Measurements from ENCODE around the gene POLR3GL. TPM values are rescaled to one million over a fixed set of nuclear protein-coding genes. Genes with fewer than 3 reads are reported as not detected.

POLR3GL gene
- total RNA-seq, 1 donor from 2014 or later, result 12.0 TPM

DNA sequence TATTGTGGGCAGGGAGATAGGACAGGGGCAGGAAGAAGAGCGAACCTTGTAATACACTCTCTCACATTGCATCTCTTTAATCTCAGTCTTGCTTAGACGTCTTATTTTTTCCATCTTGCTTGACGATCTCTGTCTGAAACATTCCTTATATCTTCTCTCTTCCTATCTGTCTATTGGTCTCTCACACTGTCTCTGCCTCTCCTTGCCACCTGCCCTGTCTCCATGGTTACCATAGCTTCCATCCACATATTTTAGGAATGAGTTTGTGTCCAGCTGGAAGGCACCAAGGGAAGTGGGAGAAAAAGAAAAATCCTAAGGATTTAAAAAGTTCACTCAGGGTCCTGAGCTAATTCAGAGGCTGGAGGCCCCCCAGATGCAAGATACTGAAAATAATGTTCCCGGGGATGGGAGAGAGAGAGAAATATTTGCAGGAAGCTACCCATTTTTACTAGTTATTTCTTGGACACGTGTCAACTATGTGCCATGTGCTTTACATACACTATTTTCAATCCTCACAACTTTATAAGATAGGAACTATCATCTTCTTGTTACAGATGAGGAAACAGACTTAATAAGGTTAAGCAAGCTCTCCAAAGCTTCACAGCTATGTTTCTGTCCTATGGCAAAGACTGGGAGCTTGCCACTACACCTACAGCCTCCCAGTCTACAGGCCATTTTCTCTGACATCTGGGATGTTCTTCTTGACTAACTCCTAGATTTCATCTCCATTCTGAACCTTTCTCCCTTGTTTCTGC is 1.0 kb upstream of the POLR3GL start:
- no peak overlapping the region for H3K27ac ChIP-seq
- peaks cover 6% of the 10 kb centered on the region for H3K9me3 ChIP-seq (ENCODE audit: low read depth)
- H3K9me3 Mint-ChIP-seq, result peaks cover 10% of the 10 kb centered on the region
- peaks cover 2% of the 10 kb centered on the region for H3K36me3 Mint-ChIP-seq
- H3F3A ChIP-seq (ENCODE audit: low read depth), result peaks cover 17% of the 10 kb centered on the region
- H3K27me3 ChIP-seq, result peaks cover 66% of the 10 kb centered on the region
- H3K4me3 Mint-ChIP-seq, result peak overlapping the region; percentile 93
- no peak for TF ChIP-seq EZH2phosphoT487 (IDR thresholded peaks at IDR 0.05)
- no peak for TF ChIP-seq EZH2 (IDR thresholded peaks at IDR 0.05)
- TF ChIP-seq, protein P1, sequence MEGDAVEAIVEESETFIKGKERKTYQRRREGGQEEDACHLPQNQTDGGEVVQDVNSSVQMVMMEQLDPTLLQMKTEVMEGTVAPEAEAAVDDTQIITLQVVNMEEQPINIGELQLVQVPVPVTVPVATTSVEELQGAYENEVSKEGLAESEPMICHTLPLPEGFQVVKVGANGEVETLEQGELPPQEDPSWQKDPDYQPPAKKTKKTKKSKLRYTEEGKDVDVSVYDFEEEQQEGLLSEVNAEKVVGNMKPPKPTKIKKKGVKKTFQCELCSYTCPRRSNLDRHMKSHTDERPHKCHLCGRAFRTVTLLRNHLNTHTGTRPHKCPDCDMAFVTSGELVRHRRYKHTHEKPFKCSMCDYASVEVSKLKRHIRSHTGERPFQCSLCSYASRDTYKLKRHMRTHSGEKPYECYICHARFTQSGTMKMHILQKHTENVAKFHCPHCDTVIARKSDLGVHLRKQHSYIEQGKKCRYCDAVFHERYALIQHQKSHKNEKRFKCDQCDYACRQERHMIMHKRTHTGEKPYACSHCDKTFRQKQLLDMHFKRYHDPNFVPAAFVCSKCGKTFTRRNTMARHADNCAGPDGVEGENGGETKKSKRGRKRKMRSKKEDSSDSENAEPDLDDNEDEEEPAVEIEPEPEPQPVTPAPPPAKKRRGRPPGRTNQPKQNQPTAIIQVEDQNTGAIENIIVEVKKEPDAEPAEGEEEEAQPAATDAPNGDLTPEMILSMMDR (IDR thresholded peaks at IDR 0.05), result no peak
- no peak overlapping the region for H3K9ac ChIP-seq
- peak overlapping the region; percentile 84 for H3K4me2 ChIP-seq
- DNase-seq (ENCODE audit: low spot score), result no peak
- H3K36me3 ChIP-seq, result no peaks in the 10 kb centered on the region
- no peak overlapping the region for H2AFZ ChIP-seq (replicated peaks)
- no peaks in the 10 kb centered on the region for H4K20me1 ChIP-seq (ENCODE audit: low read depth)
- peak overlapping the region; percentile 67 for H3K4me3 ChIP-seq
- peaks cover 19% of the 10 kb centered on the region for H3K27me3 Mint-ChIP-seq (ENCODE audit: insufficient read depth, low read depth)
- peaks cover 27% of the 10 kb centered on the region for H3K4me1 ChIP-seq
- H3K4me1 Mint-ChIP-seq, result peaks cover 54% of the 10 kb centered on the region
- H3K79me2 ChIP-seq (ENCODE audit: low read depth), result no peaks in the 10 kb centered on the region
- H3K27ac Mint-ChIP-seq, result peak overlapping the region; percentile 91

DNA sequence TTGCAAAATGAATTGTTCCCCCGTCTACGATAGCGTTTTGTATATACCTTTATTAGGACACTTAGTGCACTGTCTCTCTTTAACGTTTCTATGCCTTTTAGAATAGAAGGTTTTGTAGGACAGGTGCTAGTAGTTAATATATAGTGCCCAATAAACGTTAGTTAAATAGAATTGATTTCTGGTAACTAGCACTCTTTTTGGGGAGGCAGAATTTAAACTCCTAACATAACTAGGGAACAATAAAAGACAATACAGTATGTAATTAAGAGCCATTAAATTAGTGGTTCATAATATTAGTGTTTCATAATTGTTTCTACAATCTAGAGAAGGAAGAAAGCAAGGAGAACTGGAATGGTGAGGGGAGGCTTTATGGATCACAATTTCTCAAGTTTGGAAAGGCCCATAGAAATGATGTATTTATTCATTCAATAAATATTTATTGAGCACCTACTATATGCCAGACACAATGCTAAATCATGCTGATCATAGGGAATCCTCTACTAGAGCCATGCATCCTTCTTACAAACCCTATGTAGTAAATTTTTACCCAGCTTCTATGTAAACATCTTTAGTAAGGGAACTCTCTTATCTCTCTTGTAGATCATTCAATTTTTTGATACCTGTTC is 742 bp downstream of the POLR3GL start:
- peaks cover 27% of the 10 kb centered on the region for H3K4me1 ChIP-seq
- Mint-ChIP-seq H3K36me3 (peaks cover 2% of the 10 kb centered on the region), H3K27ac (peak overlapping the region; percentile 36), H3K4me3 (peak overlapping the region; percentile 93), H3K27me3 (ENCODE audit: insufficient read depth, low read depth) (peaks cover 11% of the 10 kb centered on the region), H3K9me3 (peaks cover 10% of the 10 kb centered on the region), H3K4me1 (peaks cover 40% of the 10 kb centered on the region)
- H3K36me3 ChIP-seq, result no peaks in the 10 kb centered on the region
- H3F3A ChIP-seq (ENCODE audit: low read depth), result peaks cover 12% of the 10 kb centered on the region
- no peaks in the 10 kb centered on the region for H4K20me1 ChIP-seq (ENCODE audit: low read depth)
- H3K4me2 ChIP-seq, result peak overlapping the region; percentile 84
- peak overlapping the region; percentile 93 for H2AFZ ChIP-seq (replicated peaks)
- H3K9ac ChIP-seq, result no peak overlapping the region
- no peak overlapping the region for H3K27ac ChIP-seq
- H3K9me3 ChIP-seq (ENCODE audit: low read depth), result peaks cover 6% of the 10 kb centered on the region
- peaks cover 48% of the 10 kb centered on the region for H3K27me3 ChIP-seq
- peak overlapping the region; percentile 67 for H3K4me3 ChIP-seq
- TF ChIP-seq EZH2 (IDR thresholded peaks at IDR 0.05) (no peak), EZH2phosphoT487 (IDR thresholded peaks at IDR 0.05) (no peak)
- no peak for DNase-seq (ENCODE audit: low spot score)
- H3K79me2 ChIP-seq (ENCODE audit: low read depth), result no peaks in the 10 kb centered on the region

DNA sequence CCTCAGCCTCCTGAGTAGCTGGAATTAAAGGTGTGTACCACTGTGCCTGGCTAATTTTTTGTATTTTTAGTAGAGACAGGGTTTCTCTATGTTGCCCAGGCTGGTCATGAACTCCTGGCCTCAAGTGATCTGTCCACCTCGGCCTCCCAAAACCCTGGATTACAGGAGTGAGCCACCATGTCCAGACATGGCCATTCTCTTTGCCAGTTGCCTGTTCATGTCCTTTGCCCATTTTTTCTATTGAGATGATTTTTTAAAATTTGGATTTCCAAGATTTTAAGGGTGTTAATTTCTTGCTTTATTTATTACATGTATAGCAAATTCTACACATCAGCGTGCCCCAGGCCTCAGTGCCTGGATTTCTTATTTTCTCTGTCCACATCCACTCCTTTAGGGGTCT is 2.8 kb downstream of the POLR3GL start:
- Mint-ChIP-seq H3K4me1 (peaks cover 28% of the 10 kb centered on the region), H3K36me3 (peaks cover 2% of the 10 kb centered on the region), H3K9me3 (peaks cover 10% of the 10 kb centered on the region), H3K27ac (no peak overlapping the region), H3K4me3 (no peak overlapping the region), H3K27me3 (ENCODE audit: insufficient read depth, low read depth) (peaks cover 4% of the 10 kb centered on the region)
- Histone ChIP-seq H3K79me2 (ENCODE audit: low read depth) (no peaks in the 10 kb centered on the region), H3K9ac (no peak overlapping the region), H3K4me3 (no peak overlapping the region), H3K36me3 (no peaks in the 10 kb centered on the region), H3F3A (ENCODE audit: low read depth) (peaks cover 12% of the 10 kb centered on the region), H4K20me1 (ENCODE audit: low read depth) (no peaks in the 10 kb centered on the region), H3K27me3 (peaks cover 28% of the 10 kb centered on the region), H3K4me2 (no peak overlapping the region), H3K9me3 (ENCODE audit: low read depth) (peaks cover 6% of the 10 kb centered on the region), H2AFZ (replicated peaks) (no peak overlapping the region), H3K4me1 (peaks cover 13% of the 10 kb centered on the region), H3K27ac (no peak overlapping the region)
- TF ChIP-seq, protein P1 (IDR thresholded peaks at IDR 0.05), result no peak
- TF ChIP-seq EZH2phosphoT487 (IDR thresholded peaks at IDR 0.05) (no peak), EZH2 (IDR thresholded peaks at IDR 0.05) (no peak)
- no peak for DNase-seq (ENCODE audit: low spot score)

DNA sequence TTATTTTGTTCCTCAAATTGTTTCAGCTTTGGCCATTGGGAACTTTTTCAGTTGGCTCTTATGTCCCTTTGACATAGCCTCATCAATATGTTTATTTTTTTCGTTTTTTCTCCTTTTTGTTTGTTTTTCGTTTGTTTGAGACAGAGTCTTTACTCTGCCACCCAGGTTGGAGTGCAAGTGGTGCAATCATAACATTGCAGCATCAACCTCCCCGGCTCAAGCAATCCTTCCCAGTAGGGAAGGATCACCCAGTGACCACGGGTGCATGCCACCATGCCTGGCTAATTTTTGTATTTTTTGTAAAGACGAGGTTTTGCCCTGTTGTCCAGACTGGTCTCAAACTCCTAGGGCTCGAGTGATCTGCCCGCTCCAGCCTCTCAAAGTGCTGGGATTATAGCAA is 8.1 kb downstream of the POLR3GL start:
- H3K27ac Mint-ChIP-seq, result no peak overlapping the region
- H3K27me3 Mint-ChIP-seq (ENCODE audit: insufficient read depth, low read depth), result no peaks in the 10 kb centered on the region
- TF ChIP-seq EZH2phosphoT487 (IDR thresholded peaks at IDR 0.05) (no peak), EZH2 (IDR thresholded peaks at IDR 0.05) (no peak)
- TF ChIP-seq, protein P1 (IDR thresholded peaks at IDR 0.05), result no peak
- H2AFZ ChIP-seq (replicated peaks), result no peak overlapping the region
- no peaks in the 10 kb centered on the region for H3K79me2 ChIP-seq (ENCODE audit: low read depth)
- H3K4me3 Mint-ChIP-seq, result no peak overlapping the region
- no peak for DNase-seq (ENCODE audit: low spot score)
- H3K36me3 ChIP-seq, result no peaks in the 10 kb centered on the region
- no peak overlapping the region for H3K4me3 ChIP-seq
- no peaks in the 10 kb centered on the region for H4K20me1 ChIP-seq (ENCODE audit: low read depth)
- no peak overlapping the region for H3K27ac ChIP-seq
- peaks cover 2% of the 10 kb centered on the region for H3K36me3 Mint-ChIP-seq
- H3K4me1 ChIP-seq, result peaks cover under 1% of the 10 kb centered on the region
- no peak overlapping the region for H3K4me2 ChIP-seq
- H3K9ac ChIP-seq, result no peak overlapping the region
- H3K9me3 Mint-ChIP-seq, result peaks cover 3% of the 10 kb centered on the region
- H3K27me3 ChIP-seq, result no peaks in the 10 kb centered on the region
- peaks cover under 1% of the 10 kb centered on the region for H3K9me3 ChIP-seq (ENCODE audit: low read depth)
- no peaks in the 10 kb centered on the region for H3K4me1 Mint-ChIP-seq
- no peaks in the 10 kb centered on the region for H3F3A ChIP-seq (ENCODE audit: low read depth)

Measured in neural progenitor cell (in vitro differentiated cells).